T-helper 1 cell treated with Interleukin-12 subunit alpha and Interleukin-12 subunit beta and Interleukin-4 antibody, amounts not matched to agents 30 μg/mL and 1 μg/mL, for 36 hours (primary cell): ENCODE measurements around the gene ZFP90.

Experiments
- H3K27ac Mint-ChIP-seq: one replicate; pipeline ENCODE4 v1.8.0; 2021; ENCODE audit warnings: mild to moderate bottlenecking, mixed read lengths
- H3K27me3 Mint-ChIP-seq: one replicate; pipeline ENCODE4 v1.8.0; 2021; ENCODE audit warnings: low read depth, mixed read lengths
- H3K36me3 Mint-ChIP-seq: one replicate; pipeline ENCODE4 v1.8.0; 2021; ENCODE audit warnings: low read depth, mixed read lengths
- H3K4me1 Mint-ChIP-seq: one replicate; pipeline ENCODE4 v1.8.0; 2021; ENCODE audit warnings: low read depth, mixed read lengths
- H3K4me3 Mint-ChIP-seq: one replicate; pipeline ENCODE4 v1.8.0; 2021; ENCODE audit warnings: mild to moderate bottlenecking, moderate library complexity, mixed read lengths
- H3K9me3 Mint-ChIP-seq: one replicate; pipeline ENCODE4 v1.8.0; 2021; ENCODE audit warnings: mixed read lengths

Gene ZFP90

DNA sequence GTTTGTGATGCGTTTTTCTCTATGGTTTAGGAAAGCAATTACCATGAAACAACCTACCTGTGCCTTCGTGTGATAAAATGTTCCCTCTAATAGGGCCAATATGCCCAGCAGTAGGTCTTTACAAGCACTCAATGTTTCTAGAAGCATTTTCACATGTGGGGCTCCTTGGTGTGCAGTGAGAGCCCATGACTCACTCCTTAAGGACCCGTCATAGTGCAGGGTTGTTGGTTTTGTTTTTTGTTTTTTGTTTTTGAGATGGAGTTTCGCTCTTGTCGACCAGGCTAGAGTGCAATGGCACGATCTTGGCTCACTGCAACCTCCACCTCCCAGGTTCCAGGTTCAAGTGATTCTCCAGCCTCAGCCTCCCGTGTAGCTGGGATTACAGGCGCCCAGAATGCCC is 31.1 kb upstream of the ZFP90 start:
- Mint-ChIP-seq H3K4me1 (no peaks in the 10 kb centered on the region), H3K27ac (no peak overlapping the region), H3K36me3 (no peaks in the 10 kb centered on the region), H3K27me3 (peaks cover 26% of the 10 kb centered on the region), H3K9me3 (no peaks in the 10 kb centered on the region), H3K4me3 (no peak overlapping the region)

DNA sequence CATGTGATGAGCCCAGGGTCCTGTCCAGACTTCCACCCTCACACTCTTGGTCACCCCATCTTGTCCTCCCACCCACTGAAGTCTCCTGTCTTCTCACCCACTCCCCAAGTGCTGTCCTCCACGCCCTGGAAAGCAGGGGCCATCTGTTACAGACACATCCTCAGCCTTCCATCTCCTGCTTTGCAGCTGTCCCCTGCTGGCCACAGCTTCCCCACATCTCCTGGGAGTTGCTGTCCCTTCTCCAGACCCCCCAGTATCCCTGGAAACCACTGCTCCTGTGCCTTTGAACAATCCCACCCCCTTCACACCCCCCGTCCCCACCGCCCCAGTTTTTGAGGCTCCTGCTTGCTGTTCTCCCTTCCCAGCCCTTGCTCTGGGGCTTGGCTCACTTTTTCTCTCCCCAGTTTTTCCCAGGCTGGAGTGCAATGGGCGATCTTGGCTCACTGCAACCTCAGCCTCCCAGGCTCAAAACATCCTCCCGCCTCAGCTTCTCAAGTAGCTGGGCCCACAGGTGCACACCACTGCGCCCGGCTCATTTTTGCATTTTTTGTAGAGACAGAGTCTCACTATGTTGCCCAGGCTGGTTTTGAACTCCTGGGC is 30.4 kb upstream of the ZFP90 start:
- Mint-ChIP-seq H3K27me3 (peaks cover 26% of the 10 kb centered on the region), H3K27ac (no peak overlapping the region), H3K36me3 (no peaks in the 10 kb centered on the region), H3K4me1 (no peaks in the 10 kb centered on the region), H3K4me3 (no peak overlapping the region), H3K9me3 (no peaks in the 10 kb centered on the region)

DNA sequence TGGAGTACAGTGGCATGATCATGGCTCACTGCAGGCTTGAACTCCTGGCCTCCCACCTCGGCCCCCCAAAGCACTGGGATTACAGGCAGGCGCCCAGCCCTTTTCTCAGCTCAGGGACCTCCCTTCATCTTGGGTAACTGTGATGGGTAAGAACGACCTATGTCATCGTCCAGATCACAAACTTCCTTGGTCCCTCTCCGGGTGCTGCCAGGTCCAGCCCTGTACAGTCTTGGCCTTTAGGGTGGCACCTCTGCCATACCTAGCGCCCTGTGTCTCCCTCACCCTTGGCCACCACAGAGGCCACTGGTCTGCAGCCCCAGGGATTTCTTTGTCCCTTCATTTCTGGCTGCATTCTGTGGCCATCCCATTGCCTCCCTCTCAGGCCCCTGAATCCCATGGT is 29.7 kb upstream of the ZFP90 start:
- H3K9me3 Mint-ChIP-seq = no peaks in the 10 kb centered on the region
- no peak overlapping the region for H3K4me3 Mint-ChIP-seq
- no peak overlapping the region for H3K27ac Mint-ChIP-seq
- no peaks in the 10 kb centered on the region for H3K36me3 Mint-ChIP-seq
- H3K4me1 Mint-ChIP-seq = no peaks in the 10 kb centered on the region
- peaks cover 26% of the 10 kb centered on the region for H3K27me3 Mint-ChIP-seq

GRCh38 chr16:68510775-68511174 is 28.3 kb upstream of the ZFP90 start:
- no peaks in the 10 kb centered on the region for H3K36me3 Mint-ChIP-seq
- H3K27ac Mint-ChIP-seq = no peak overlapping the region
- no peaks in the 10 kb centered on the region for H3K4me1 Mint-ChIP-seq
- no peak overlapping the region for H3K4me3 Mint-ChIP-seq
- peaks cover 26% of the 10 kb centered on the region for H3K27me3 Mint-ChIP-seq
- no peaks in the 10 kb centered on the region for H3K9me3 Mint-ChIP-seq

GRCh38 chr16:68512183-68512582 is 26.9 kb upstream of the ZFP90 start:
- Mint-ChIP-seq H3K27me3 (peaks cover 16% of the 10 kb centered on the region), H3K4me3 (no peak overlapping the region), H3K27ac (no peak overlapping the region), H3K36me3 (no peaks in the 10 kb centered on the region), H3K9me3 (no peaks in the 10 kb centered on the region), H3K4me1 (no peaks in the 10 kb centered on the region)

GRCh38 chr16:68512742-68513141 is 26.3 kb upstream of the ZFP90 start:
- no peak overlapping the region for H3K4me3 Mint-ChIP-seq
- peaks cover 13% of the 10 kb centered on the region for H3K27me3 Mint-ChIP-seq
- H3K4me1 Mint-ChIP-seq = no peaks in the 10 kb centered on the region
- no peak overlapping the region for H3K27ac Mint-ChIP-seq
- H3K9me3 Mint-ChIP-seq = no peaks in the 10 kb centered on the region
- H3K36me3 Mint-ChIP-seq = no peaks in the 10 kb centered on the region

DNA sequence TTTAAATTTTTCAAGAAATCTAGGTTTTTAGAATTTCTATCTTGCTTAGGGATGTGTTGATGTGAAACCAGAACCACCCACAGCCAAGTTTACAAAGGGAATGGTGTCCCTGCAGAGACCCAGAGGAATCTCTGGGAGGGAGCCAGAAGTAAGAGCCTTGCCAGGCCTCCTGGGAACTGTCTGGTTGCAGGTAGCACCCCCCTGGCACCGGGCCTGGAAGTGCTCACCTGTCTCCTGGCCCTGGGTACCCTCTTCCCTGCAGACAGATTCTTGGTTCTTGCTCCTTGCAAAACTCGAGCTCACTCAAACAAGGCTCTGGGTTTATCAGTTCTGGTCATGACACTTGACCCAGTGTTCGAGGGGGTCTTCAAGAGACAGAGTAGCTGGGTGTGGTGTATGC is 24.6 kb upstream of the ZFP90 start:
- Mint-ChIP-seq H3K4me1 (no peaks in the 10 kb centered on the region), H3K4me3 (no peak overlapping the region), H3K27me3 (no peaks in the 10 kb centered on the region), H3K27ac (no peak overlapping the region), H3K36me3 (no peaks in the 10 kb centered on the region), H3K9me3 (no peaks in the 10 kb centered on the region)

DNA sequence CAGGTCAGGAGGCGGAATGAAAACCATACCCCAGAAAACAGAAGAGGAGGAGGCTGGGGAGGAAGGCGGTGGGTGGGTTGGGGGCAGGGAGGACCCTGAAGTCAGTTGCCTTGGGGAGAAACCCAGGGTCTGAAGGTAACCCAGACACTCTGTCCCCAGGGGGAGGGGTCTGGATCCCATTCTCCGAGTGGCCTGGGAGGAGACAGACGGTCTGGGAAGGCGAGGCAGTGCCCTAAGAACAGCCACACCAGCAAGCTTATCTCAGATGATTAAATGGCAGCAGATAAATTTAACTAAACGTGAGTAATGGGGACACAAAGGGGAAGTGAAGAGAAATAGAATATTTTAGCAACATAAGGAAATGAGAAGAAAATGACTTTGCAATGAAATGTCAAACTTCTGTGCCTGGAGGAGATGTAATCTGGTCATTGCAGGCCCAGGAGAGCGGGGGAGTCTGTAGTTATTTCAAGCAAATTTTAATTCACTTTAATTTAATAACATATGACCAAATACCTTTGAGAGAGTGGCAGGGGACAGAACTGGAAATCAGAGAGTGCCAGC is 21.4 kb upstream of the ZFP90 start:
- Mint-ChIP-seq H3K27ac (no peak overlapping the region), H3K9me3 (no peaks in the 10 kb centered on the region), H3K4me1 (peaks cover 6% of the 10 kb centered on the region), H3K4me3 (no peak overlapping the region), H3K27me3 (peaks cover 4% of the 10 kb centered on the region), H3K36me3 (no peaks in the 10 kb centered on the region)

- Mint-ChIP-seq H3K27me3 (peaks cover 4% of the 10 kb centered on the region), H3K36me3 (no peaks in the 10 kb centered on the region), H3K4me1 (peaks cover 6% of the 10 kb centered on the region), H3K9me3 (no peaks in the 10 kb centered on the region), H3K27ac (no peak overlapping the region), H3K4me3 (no peak overlapping the region)
Observed at GRCh38 chr16:68519225-68519745, 19.8 kb upstream of the ZFP90 start.

- H3K27ac Mint-ChIP-seq = peak overlapping the region; percentile 57
- no peak overlapping the region for H3K4me3 Mint-ChIP-seq
Observed at GRCh38 chr16:68520649-68521086, 18.4 kb upstream of the ZFP90 start.

GRCh38 chr16:68524069-68524820 is 14.8 kb upstream of the ZFP90 start:
- no peak overlapping the region for H3K4me3 Mint-ChIP-seq
- H3K36me3 Mint-ChIP-seq = no peaks in the 10 kb centered on the region
- peaks cover 4% of the 10 kb centered on the region for H3K27me3 Mint-ChIP-seq
- H3K27ac Mint-ChIP-seq = no peak overlapping the region
- peaks cover 11% of the 10 kb centered on the region for H3K4me1 Mint-ChIP-seq
- no peaks in the 10 kb centered on the region for H3K9me3 Mint-ChIP-seq

More at GRCh38 chr16:68520649-68521086, 18.4 kb upstream of the ZFP90 start:
- no peaks in the 10 kb centered on the region for H3K36me3 Mint-ChIP-seq
- H3K27me3 Mint-ChIP-seq = peaks cover 4% of the 10 kb centered on the region
- H3K9me3 Mint-ChIP-seq = no peaks in the 10 kb centered on the region
- peaks cover 6% of the 10 kb centered on the region for H3K4me1 Mint-ChIP-seq

GRCh38 chr16:68526143-68526781 is 12.8 kb upstream of the ZFP90 start:
- H3K4me1 Mint-ChIP-seq = peaks cover 19% of the 10 kb centered on the region
- H3K27me3 Mint-ChIP-seq = peaks cover 4% of the 10 kb centered on the region
- H3K36me3 Mint-ChIP-seq = no peaks in the 10 kb centered on the region
- no peak overlapping the region for H3K4me3 Mint-ChIP-seq
- H3K27ac Mint-ChIP-seq = no peak overlapping the region
- H3K9me3 Mint-ChIP-seq = no peaks in the 10 kb centered on the region

GRCh38 chr16:68526782-68527145 is 12.3 kb upstream of the ZFP90 start:
- Mint-ChIP-seq H3K27me3 (no peaks in the 10 kb centered on the region), H3K4me1 (peaks cover 19% of the 10 kb centered on the region), H3K36me3 (no peaks in the 10 kb centered on the region), H3K9me3 (no peaks in the 10 kb centered on the region), H3K27ac (no peak overlapping the region), H3K4me3 (no peak overlapping the region)

DNA sequence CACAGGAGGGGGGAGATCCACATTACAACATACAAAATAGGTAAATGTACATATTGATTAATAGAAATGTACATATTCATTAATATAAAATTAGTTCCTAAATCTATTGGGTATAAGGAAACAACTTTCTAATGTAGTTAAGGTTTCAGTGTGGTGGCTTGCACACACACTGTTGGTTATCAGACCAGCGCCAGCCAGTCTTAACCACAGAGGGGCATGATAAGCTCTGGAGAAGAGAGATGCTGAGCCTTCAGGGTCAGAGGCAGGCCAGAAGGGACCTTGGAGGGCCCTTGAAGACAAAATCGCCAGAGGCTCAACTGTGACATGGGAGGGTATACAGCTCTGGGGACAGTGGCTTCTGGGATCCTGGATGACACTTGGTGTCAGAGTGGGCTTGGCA is 10.9 kb upstream of the ZFP90 start:
- Mint-ChIP-seq H3K27me3 (no peaks in the 10 kb centered on the region), H3K4me1 (peaks cover 19% of the 10 kb centered on the region), H3K36me3 (no peaks in the 10 kb centered on the region), H3K4me3 (no peak overlapping the region), H3K27ac (no peak overlapping the region), H3K9me3 (peaks cover 7% of the 10 kb centered on the region)
